HFFc6 (cell line): ENCODE data around the gene DNAJC5. TPM values are rescaled to one million over a fixed set of nuclear protein-coding genes. Genes with fewer than 3 reads are reported as not detected.

Experiments used
- DNase-seq: peaks from one replicate; pipeline ENCODE4 v3.0.0-alpha.2; 2018
- H3K27ac Mint-ChIP-seq: 2 replicates; pipeline ENCODE4 v1.8.0; 2020; ENCODE audit warnings: mild to moderate bottlenecking, mixed read lengths
- H3K27me3 Mint-ChIP-seq: 2 replicates; pipeline ENCODE4 v1.8.0; 2021; ENCODE audit warnings: mild to moderate bottlenecking, moderate library complexity, mixed read lengths; ENCODE audit not compliant: insufficient read depth
- H3K36me3 Mint-ChIP-seq: 2 replicates; pipeline ENCODE4 v1.8.0; 2021; ENCODE audit warnings: low read depth, mixed read lengths
- H3K4me1 Mint-ChIP-seq: 2 replicates; pipeline ENCODE4 v1.8.0; 2020; ENCODE audit warnings: low read depth, mixed read lengths
- H3K4me3 Mint-ChIP-seq: 2 replicates; pipeline ENCODE4 v1.8.0; 2020; ENCODE audit warnings: mild to moderate bottlenecking, moderate library complexity, mixed read lengths
- H3K9me3 Mint-ChIP-seq: 2 replicates; pipeline ENCODE4 v1.8.0; 2020; ENCODE audit warnings: mild to moderate bottlenecking, mixed read lengths
- total RNA-seq, 6 experiments: library from RNA; stranded (reverse); fragmentation: NEBNext Ultra II Directional; extraction: Animal tissue kit (Norgen Biotek cat#: 25700); gene quantifications; 2 replicates in 1 of 6; 3 replicates in 5 of 6; pipeline ENCODE4 v1.2.3, GENCODE V29; 2021
- TF ChIP-seq, protein P1 (sequence below): fragments of 200-600 bp; sonication (generic); IDR thresholded peaks from 2 replicates; pipeline ENCODE4 v1.5.0; 2021; ENCODE audit warnings: antibody characterized with exemption, mild to moderate bottlenecking

DNAJC5 gene
- total RNA-seq, 6 experiments from 2014 or later: 52.0 to 65.8 (median 56.2) TPM

DNA sequence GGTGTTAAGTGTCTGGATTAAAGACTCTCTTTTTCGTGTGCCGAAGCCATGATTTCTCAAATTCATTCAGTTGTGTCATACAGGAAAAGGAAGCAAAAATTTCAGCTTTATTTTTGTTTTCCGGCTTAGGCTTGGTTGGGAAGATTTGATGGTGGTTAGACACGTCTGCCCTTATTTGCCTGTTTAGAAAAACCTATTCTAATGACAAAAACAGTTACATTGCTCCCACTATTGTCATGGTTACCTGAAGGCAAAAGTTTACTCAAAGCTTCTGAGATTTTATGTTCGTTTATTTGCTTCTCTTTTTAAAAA is 982 bp downstream of the DNAJC5 start:
- peaks cover 40% of the 10 kb centered on the region for H3K4me1 Mint-ChIP-seq
- H3K9me3 Mint-ChIP-seq: no peaks in the 10 kb centered on the region
- H3K27ac Mint-ChIP-seq: peak overlapping the region; percentile 98
- TF ChIP-seq, protein P1, sequence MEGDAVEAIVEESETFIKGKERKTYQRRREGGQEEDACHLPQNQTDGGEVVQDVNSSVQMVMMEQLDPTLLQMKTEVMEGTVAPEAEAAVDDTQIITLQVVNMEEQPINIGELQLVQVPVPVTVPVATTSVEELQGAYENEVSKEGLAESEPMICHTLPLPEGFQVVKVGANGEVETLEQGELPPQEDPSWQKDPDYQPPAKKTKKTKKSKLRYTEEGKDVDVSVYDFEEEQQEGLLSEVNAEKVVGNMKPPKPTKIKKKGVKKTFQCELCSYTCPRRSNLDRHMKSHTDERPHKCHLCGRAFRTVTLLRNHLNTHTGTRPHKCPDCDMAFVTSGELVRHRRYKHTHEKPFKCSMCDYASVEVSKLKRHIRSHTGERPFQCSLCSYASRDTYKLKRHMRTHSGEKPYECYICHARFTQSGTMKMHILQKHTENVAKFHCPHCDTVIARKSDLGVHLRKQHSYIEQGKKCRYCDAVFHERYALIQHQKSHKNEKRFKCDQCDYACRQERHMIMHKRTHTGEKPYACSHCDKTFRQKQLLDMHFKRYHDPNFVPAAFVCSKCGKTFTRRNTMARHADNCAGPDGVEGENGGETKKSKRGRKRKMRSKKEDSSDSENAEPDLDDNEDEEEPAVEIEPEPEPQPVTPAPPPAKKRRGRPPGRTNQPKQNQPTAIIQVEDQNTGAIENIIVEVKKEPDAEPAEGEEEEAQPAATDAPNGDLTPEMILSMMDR: no peak
- peaks cover 15% of the 10 kb centered on the region for H3K27me3 Mint-ChIP-seq
- H3K36me3 Mint-ChIP-seq: peaks cover 20% of the 10 kb centered on the region
- peak overlapping the region; percentile 97 for H3K4me3 Mint-ChIP-seq
- peak; percentile 5 for DNase-seq

DNA sequence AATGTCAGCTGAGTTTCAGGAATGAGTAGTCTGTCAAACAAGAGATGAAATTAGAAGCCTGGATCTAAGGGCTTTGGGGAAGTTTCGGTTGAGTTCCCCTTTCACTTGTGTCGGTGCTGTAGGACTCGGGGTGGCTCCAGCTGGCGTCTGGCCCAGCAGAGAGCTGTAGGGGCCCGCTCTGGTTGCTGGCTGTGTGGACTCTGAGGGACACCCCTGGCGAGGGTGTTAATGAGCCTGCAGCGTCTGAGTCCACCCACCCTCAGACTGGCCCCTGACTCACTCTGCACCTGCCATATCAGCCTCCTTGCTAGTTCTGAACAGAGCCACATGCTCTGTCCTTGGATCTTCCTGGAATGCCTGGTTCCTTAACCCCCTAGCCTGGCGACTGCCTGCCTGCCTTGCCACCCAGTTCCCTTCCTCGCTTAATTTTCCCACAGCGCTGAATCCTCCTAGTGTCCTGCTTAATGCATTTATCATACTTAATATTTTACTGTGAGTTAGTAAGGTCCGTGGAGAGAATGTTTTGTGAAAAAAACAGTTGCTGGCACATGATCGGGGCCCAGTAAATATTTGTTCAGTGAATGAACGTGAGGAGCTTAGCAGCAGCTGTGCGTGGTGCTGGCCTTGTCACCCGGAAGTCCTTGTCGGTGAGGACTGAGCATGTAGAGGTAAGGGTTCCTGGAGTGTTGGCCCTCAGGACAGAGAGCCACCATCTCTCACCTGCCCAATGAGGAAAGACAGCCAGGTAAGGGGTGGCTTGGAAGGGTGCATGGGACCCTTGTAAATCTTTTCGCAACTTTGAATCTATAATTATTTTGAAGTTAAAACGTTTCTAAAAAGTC is 1.6 kb downstream of the DNAJC5 start:
- H3K9me3 Mint-ChIP-seq: no peaks in the 10 kb centered on the region
- H3K36me3 Mint-ChIP-seq: peaks cover 14% of the 10 kb centered on the region
- H3K4me3 Mint-ChIP-seq: peak overlapping the region; percentile 97
- peaks cover 12% of the 10 kb centered on the region for H3K27me3 Mint-ChIP-seq
- peaks cover 44% of the 10 kb centered on the region for H3K4me1 Mint-ChIP-seq
- peak overlapping the region; percentile 98 for H3K27ac Mint-ChIP-seq
- DNase-seq: peak; percentile 30
- TF ChIP-seq, protein P1: no peak

DNA sequence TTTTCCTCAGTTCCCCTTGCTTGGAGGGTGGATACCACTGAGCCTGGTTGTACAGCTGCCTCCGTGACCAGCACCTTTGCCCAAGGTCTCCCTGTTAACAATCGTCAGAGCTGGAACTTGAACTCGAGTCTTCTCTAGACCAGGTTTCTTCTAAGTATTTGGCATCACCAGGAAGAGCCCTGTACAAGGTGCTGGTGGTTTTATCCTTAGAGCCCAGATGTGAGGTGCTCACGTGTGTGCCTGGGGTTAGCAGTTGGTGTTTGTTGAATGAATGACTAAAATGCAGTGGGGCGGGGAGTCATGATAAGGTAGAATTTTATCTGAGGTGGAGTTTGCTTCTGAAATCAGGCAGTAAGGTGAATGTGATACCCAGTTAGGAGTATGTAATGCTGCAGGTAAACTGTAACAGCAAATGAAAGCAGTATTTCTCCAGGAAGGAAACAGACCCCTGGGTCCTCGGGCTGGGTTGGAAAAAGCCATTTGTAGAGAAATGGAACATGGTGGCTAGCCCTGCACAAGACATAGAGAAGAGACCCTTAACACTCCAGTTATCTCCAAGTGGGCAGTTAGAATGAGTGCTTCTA is 3.1 kb downstream of the DNAJC5 start:
- H3K4me3 Mint-ChIP-seq: peak overlapping the region; percentile 97; the same call in 1 of the 2 replicates
- H3K4me1 Mint-ChIP-seq: peaks cover 49% of the 10 kb centered on the region
- DNase-seq: no peak
- TF ChIP-seq, protein P1: no peak
- peak overlapping the region; percentile 45; the same call in 1 of the 2 replicates for H3K27ac Mint-ChIP-seq
- peaks cover 12% of the 10 kb centered on the region for H3K27me3 Mint-ChIP-seq
- no peaks in the 10 kb centered on the region for H3K9me3 Mint-ChIP-seq
- H3K36me3 Mint-ChIP-seq: peaks cover 14% of the 10 kb centered on the region

DNA sequence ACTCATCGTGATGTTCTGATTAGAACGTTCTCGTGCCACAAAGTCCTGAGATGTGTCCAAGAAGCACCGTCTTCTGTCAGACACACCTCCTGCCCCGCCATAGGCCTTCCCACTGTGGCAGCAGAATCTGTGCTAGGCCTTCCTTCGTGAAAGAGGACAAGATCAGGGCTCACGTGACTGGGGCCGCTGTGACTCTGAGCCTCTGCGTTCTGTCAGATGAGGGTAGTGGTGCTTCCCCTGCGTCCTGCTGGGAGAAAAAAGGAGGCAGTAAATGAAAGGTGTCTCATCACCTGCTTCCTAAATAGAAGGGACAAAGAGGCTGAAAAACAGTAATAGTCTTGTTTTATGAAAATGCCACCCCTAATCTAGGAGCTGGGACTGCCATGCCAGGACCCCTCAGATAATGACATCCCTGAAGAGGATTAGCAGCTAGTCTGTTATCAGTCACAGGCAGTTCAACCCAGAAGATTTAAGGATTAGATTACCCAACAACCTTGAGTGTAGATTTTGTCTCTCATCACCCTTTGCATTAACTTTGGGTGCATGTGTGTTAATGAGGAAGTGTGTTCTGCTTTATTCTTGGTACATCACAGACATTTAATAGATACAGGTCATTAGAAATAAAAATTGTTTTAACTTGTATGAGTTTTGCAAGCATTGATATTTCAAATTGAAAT is 4.1 kb downstream of the DNAJC5 start:
- Mint-ChIP-seq H3K36me3 (peaks cover 14% of the 10 kb centered on the region), H3K27me3 (peaks cover 11% of the 10 kb centered on the region), H3K4me1 (peaks cover 46% of the 10 kb centered on the region), H3K4me3 (no peak overlapping the region), H3K9me3 (no peaks in the 10 kb centered on the region), H3K27ac (no peak overlapping the region; the same call in 1 of the 2 replicates)
- DNase-seq: no peak
- TF ChIP-seq, protein P1: no peak

DNA sequence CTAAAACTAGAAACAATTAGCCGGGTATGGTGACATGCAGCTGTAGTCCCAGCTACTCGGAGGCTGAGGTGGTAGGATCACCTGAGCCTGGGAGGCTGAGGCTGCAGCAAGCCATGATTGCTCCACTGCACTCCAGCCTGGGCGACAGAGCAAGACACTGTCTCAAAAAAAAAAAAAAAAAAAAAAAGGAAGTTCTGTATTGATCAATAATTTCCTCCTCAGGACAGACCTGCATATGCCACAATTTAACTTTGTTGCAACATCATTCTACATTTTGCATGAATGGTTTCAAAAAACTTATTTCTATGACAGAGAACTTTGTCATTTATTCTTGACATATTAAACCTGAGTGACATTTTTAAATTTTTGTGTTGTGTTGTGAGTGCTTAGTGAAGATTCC is 5.5 kb downstream of the DNAJC5 start:
- TF ChIP-seq, protein P1: no peak
- H3K27ac Mint-ChIP-seq: no peak overlapping the region
- H3K36me3 Mint-ChIP-seq: peaks cover 14% of the 10 kb centered on the region
- H3K9me3 Mint-ChIP-seq: no peaks in the 10 kb centered on the region
- DNase-seq: no peak
- no peak overlapping the region for H3K4me3 Mint-ChIP-seq
- H3K27me3 Mint-ChIP-seq: peaks cover 8% of the 10 kb centered on the region
- peaks cover 41% of the 10 kb centered on the region for H3K4me1 Mint-ChIP-seq
